ENCODE data around the gene PSME2. TPM values are rescaled to one million over a fixed set of nuclear protein-coding genes. Genes with fewer than 3 reads are reported as not detected.

PSME2 gene
- total and polyA plus RNA-seq, 2 of the 13 experiments (the other 11 are each of a cell fraction or from before 2014, with no cell fraction given), result 332 to 716 TPM

GRCh38 chr14:24188251-24189058 is 42.0 kb upstream of the PSME2 start, which contains the start of gene IPO4 (continued):
- peak in 1 of 2 experiments; percentile 43; a peak in 1 of 4 replicates for TF ChIP-seq NR2F1 (CRISPR knock-in tag; IDR thresholded peaks at IDR 0.05)
- peak; percentile 93; the same call in 1 of the 2 replicates for TF ChIP-seq THRA (CRISPR knock-in tag; IDR thresholded peaks at IDR 0.05; ENCODE audit: borderline replicate concordance)
- TF ChIP-seq ZNF629 (CRISPR knock-in tag; conservative IDR thresholded peaks at IDR 0.05), result peak; percentile 58
- TF ChIP-seq PAWR (CRISPR knock-in tag; IDR thresholded peaks at IDR 0.05; ENCODE audit: borderline replicate concordance), result no peak
- peak; percentile 100 for TF ChIP-seq XRCC5 (optimal IDR thresholded peaks at IDR 0.05; ENCODE audit: low read length)
- no peak for TF ChIP-seq CC2D1A (CRISPR knock-in tag; IDR thresholded peaks at IDR 0.05)
- no peak for TF ChIP-seq ATM (IDR thresholded peaks at IDR 0.05; ENCODE audit: borderline replicate concordance)
- TF ChIP-seq FOXM1 (CRISPR knock-in tag; IDR thresholded peaks at IDR 0.05), result no peak
- peak; percentile 99 for TF ChIP-seq FOXC1 (CRISPR knock-in tag; IDR thresholded peaks at IDR 0.05; ENCODE audit: borderline replicate concordance)
- TF ChIP-seq ZNF260 (CRISPR knock-in tag; IDR thresholded peaks at IDR 0.05; ENCODE audit: borderline replicate concordance, low read depth), result no peak
- TF ChIP-seq ZNF263 (CRISPR knock-in tag; IDR thresholded peaks at IDR 0.05), result peak; percentile 74
- TF ChIP-seq NFRKB (IDR thresholded peaks at IDR 0.05), result no peak
- TF ChIP-seq ZNF687 (CRISPR knock-in tag; IDR thresholded peaks at IDR 0.05), result peak; percentile 99
- TF ChIP-seq NR0B2 (CRISPR knock-in tag; IDR thresholded peaks at IDR 0.05), result peak; percentile 100
- TF ChIP-seq PAXIP1 (CRISPR knock-in tag; conservative IDR thresholded peaks at IDR 0.05), result peak; percentile 83
- peak; percentile 60 for TF ChIP-seq NFYB (CRISPR knock-in tag; IDR thresholded peaks at IDR 0.05)
- TF ChIP-seq FUBP1 (CRISPR knock-in tag; IDR thresholded peaks at IDR 0.05; ENCODE audit: borderline replicate concordance), result peak; percentile 99
